Measurements from ENCODE around the gene POMC.
"Not testable (repeated sequence)": the region's sequence is repeated elsewhere in the genome, so short reads cannot be mapped to it uniquely, and the experiment has no call there.

POMC gene

GRCh38 chr2:25131567-25132298 lies 36.6 kb downstream of the POMC start:
- no peak for DNase-seq

DNA sequence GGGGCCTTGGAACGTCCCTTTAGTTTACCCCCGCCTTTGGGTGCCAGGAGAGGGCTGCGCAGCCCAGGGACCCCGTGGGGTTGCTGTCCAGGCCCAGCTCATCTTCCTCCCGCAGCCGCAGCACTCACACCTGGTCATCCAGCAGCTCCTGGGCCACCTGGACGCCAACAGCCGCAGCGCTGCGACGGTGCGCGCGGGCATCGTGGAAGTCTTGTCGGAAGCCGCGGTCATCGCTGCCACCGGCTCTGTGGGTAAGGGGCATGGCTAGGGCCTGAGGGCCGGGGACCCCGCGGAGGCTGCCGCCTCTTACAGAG lies 37.2 kb downstream of the POMC start:
- DNase-seq: no peak

GRCh38 chr2:25129901-25130520 lies 38.4 kb downstream of the POMC start:
- DNase-seq: no peak

GRCh38 chr2:25127646-25128045 lies 40.7 kb downstream of the POMC start:
- no peak for DNase-seq

GRCh38 chr2:25127071-25127470 lies 41.3 kb downstream of the POMC start:
- DNase-seq: not testable (repeated sequence)

- no peak for DNase-seq
Observed at GRCh38 chr2:25125976-25126375, 42.4 kb downstream of the POMC start.

DNA sequence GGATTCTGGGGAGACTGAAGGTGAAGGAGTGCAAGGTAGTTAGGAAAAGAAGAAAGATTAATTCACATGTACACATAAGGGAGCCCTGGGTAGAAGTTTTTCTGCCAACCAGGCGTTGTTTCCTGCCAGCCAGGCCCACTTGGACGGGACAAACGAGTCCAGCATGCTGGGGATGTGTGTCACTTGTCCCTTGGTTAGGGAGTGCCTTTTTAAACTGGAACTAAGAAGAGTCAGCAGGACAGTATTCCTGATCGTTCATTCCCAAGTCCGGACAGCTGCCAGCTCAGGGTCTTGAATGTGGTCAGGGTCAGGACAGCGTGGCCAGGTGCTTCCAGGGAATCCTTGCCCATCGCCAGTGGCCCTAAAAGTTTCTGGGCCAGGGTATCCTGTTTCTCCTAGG lies 43.2 kb downstream of the POMC start:
- DNase-seq: no peak

DNA sequence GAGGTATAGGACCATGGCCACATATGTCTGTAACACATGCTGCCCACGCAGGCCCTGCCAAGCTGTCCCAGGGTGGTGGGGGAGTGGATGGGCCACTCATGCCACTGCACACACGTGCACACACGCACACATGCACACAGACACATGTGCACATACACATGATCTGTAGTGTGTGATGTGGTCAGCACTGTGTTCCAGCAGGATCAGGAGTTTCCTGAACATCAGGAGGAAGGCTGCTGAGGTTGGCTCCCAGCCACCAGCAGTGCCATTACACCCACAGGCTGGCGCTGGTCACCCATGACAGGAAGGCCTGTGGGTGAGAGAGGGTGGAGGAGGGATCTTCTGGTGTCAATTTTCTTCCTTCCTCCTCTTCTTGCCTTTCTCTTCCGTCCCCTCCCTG lies 44.7 kb downstream of the POMC start:
- DNase-seq: no peak

DNA sequence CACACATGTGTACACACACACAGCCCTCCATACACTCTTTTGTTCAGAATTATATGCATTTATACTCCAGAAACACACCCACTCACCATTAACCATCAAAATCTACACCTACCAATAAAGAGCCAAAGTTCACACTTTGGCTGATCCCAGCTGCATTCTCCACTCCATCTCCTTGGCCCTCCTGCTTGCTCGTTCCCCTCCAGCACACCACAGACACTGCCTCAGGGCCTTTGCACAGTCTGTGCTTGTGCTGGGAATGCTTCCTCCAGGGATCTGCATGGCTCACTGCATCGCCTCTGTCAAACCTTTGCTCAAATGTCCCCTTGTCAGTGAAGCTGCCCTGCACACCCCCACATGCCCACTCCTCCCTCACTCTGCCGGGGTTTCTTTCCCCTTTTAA lies 46.0 kb downstream of the POMC start:
- DNase-seq: no peak

GRCh38 chr2:25119263-25119662 lies 49.1 kb downstream of the POMC start:
- no peak for DNase-seq

GRCh38 chr2:25116956-25117355 lies 51.4 kb downstream of the POMC start:
- DNase-seq: no peak

DNA sequence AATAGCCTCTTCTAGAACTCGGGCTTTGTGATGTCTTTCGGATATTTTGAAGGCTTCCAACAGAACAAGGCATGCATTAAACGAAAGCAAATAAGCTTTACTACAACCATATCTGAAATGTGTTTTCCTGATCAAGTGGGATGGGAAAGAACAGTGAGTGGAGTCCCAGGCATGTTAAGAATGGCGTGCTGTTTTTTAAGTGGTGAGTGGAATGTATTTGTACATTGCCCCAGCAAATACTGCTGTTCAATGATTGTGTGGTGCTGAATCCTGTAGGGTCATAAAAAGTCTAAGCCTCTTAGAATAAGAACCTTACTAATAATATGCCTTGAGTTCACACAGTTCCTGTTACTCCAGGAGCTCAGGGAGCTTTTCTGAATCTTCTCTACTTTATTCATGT lies 52.5 kb downstream of the POMC start:
- DNase-seq: no peak

- no peak for DNase-seq
Observed at GRCh38 chr2:25115249-25115883, 53.0 kb downstream of the POMC start.

GRCh38 chr2:25112113-25112512 lies 56.3 kb downstream of the POMC start:
- DNase-seq: no peak
